Fibroblast of the aortic adventitia (primary cell): Measurements from ENCODE around the gene SLC35F3. TPM values are rescaled to one million over a fixed set of nuclear protein-coding genes. Genes with fewer than 3 reads are reported as not detected.

ENCODE experiments used
- DNase-seq: peaks from one replicate; pipeline ENCODE4 v3.0.0-alpha.2; 2010; ENCODE audit warnings: low read depth
- H3K4me3 ChIP-seq: 2 replicates; pipeline ENCODE4 v1.5.1; 2011; ENCODE audit warnings: low read depth, mild to moderate bottlenecking, control low read depth, low read length, moderate library complexity
- CTCF ChIP-seq: IDR thresholded peaks from 2 replicates; pipeline ENCODE4 v1.5.1; 2011; ENCODE audit warnings: mild to moderate bottlenecking, low read length, control low read depth, inconsistent platforms; ENCODE audit not compliant: insufficient read depth
- total RNA-seq: library from RNA; depleted of rRNA; stranded (reverse); fragments of >200 nt; gene quantifications from 2 replicates; pipeline ENCODE4 v1.2.3, GENCODE V29; 2012; ENCODE audit warnings: low replicate concordance

SLC35F3 gene
- total RNA-seq, 1 donor: not detected

DNA sequence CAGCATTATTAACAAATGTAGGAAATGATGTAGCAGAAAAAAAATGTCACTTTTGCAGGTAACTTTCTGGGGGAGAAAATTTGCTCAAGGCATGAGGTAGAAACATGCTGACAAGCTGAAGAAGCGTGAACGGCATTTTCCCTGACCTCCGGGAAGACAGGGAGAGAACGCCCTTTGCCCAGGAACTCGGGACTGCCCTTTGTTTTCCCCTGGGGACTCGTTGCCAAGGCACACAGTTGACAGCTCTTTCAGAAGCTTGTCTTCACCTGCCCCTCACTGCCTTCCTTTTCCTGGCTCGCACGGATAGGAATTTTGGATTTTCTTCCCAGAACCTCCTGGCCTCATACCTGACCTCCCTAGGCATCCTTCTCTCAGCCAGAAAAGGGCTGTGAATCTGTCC is 416.1 kb downstream of the SLC35F3 start:
- H3K4me3 ChIP-seq: no peak overlapping the region
- DNase-seq: no peak
- TF ChIP-seq CTCF: no peak

DNA sequence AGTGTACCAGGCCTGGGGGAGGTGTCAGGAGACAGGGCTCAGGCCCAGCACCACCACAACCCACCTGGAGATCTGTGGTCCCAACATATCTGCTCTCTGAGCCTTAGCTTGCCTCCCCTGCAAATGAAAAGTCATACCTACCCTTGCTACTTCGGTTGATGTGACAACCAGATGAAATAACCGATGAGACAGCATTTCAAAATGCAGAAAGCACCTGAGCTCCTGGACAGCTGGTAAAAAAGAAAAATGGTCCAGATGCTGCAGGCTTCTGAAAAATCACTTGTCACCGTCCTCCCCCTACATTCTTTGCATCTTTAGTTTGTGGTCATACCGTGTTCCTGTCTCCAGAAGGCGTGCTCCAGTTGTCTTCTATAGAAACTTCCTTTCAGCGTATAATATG is 416.8 kb downstream of the SLC35F3 start:
- no peak overlapping the region for H3K4me3 ChIP-seq
- TF ChIP-seq CTCF: no peak
- no peak for DNase-seq

DNA sequence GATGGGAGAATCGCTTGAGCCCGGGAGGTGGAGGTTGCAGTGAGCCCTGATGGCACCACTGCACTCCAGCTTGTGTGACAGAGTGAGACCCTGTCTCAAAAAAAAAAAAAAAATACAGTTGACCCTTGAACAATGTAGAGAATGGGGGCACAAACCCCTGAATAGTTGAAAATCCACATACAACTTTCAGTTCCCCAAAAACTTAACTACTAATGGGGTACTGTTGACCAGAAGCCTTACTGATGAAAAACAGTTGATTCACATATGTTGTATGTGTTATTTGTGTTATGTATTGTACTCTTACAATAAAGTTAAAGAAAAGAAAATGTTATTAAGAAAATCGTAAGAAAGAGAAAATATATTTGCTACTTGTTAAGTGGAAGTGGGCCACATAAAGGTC is 417.6 kb downstream of the SLC35F3 start:
- H3K4me3 ChIP-seq: no peak overlapping the region
- DNase-seq: no peak
- no peak for TF ChIP-seq CTCF

DNA sequence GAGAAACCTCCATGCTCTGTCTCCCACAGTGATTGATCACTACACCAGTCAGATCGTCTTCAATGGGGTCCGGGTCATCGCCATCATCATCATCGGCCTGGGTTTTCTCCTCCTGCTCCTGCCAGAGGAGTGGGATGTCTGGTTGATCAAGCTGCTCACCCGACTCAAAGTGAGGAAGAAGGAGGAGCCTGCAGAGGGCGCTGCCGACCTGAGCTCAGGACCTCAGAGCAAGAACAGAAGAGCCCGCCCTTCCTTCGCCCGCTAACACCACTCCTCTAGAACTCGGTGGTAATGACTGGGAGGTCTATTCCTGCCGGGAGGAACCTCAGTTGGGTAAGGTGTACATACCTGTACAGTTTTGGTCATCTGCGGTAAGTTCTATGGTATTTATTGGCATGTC is 418.5 kb downstream of the SLC35F3 start:
- H3K4me3 ChIP-seq: no peak overlapping the region
- TF ChIP-seq CTCF: peak; percentile 26
- peak; percentile 13 for DNase-seq

- no peak for DNase-seq
- no peak for TF ChIP-seq CTCF
- H3K4me3 ChIP-seq: no peak overlapping the region
Measured at GRCh38 chr1:234324821-234325220, 420.3 kb downstream of the SLC35F3 start.

DNA sequence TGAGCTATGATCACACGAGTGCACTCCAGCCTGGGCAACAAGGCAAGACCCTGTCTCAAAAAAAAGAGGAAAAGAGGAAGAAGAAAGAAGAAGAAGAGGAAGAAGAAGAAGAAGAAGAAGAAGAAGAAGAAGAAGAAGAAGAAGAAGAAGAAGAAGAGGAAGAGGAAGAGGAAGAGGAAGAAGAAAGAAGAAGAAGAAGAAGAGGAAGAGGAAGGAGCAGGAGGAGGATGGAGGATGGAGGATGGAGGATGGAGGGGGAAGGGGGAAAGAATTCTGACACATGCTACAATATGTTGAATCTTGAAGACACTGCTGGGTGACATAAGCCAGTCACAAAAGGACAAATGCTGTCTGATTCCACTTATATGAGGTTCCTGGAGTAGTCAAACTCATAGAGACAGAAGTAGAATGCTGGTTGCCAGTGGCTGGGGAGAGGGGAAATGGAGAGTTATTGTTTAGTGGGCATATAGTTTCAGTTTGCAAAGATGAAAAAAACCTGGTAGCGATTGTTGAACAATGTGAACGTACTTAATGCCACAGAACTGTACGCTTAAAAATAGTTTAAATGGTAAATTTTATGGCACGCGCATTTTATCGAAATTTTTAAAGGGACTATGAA is 421.5 kb downstream of the SLC35F3 start:
- no peak for DNase-seq
- no peak overlapping the region for H3K4me3 ChIP-seq
- TF ChIP-seq CTCF: no peak
